Nephron progenitor cell (in vitro differentiated cells): ENCODE measurements around the gene CMTM4.

Experiments used
- DNase-seq: peaks from one replicate; pipeline ENCODE4 v3.0.0; 2021
- H3K27ac Mint-ChIP-seq: 2 replicates; pipeline ENCODE4 v1.8.0; 2021; ENCODE audit warnings: mild to moderate bottlenecking, moderate library complexity, mixed read lengths
- H3K27me3 Mint-ChIP-seq: 2 replicates; pipeline ENCODE4 v1.8.0; 2021; ENCODE audit warnings: mild to moderate bottlenecking, low read depth, mixed read lengths; ENCODE audit not compliant: poor library complexity
- H3K36me3 Mint-ChIP-seq: 2 replicates; pipeline ENCODE4 v1.8.0; 2021; ENCODE audit warnings: low read depth, mixed read lengths
- H3K4me1 Mint-ChIP-seq: 2 replicates; pipeline ENCODE4 v1.8.0; 2021; ENCODE audit warnings: mixed read lengths
- H3K4me3 Mint-ChIP-seq: 2 replicates; pipeline ENCODE4 v1.8.0; 2021; ENCODE audit warnings: mild to moderate bottlenecking, moderate library complexity, mixed read lengths
- H3K9me3 Mint-ChIP-seq: 2 replicates; pipeline ENCODE4 v1.8.0; 2021; ENCODE audit warnings: mild to moderate bottlenecking, moderate library complexity, mixed read lengths
- TF ChIP-seq, protein P1 (sequence below): fragments of 200-600 bp; sonication (generic); IDR thresholded peaks from 2 replicates; pipeline ENCODE4 v1.5.0; 2021; ENCODE audit warnings: antibody characterized with exemption

Gene CMTM4

DNA sequence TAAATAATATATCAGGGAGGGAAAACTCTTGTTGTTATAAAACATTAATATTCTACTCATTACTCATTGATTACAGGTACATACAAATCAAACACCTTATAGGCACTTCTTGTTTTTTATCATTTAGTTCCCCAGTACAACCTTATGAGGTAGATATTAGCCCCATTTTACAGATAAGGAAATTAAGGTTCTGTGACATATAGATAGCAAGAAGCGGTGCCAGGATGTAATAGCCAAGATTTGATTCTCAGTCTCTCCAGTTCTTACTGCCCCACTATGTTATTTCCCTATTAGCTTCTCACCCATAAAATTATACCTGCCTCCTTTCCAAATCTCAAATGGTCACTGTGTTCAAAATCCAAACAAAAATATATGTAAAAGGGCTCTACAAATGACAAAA, 55.2 kb downstream of the CMTM4 start:
- Mint-ChIP-seq H3K4me1 (peaks cover 21% of the 10 kb centered on the region), H3K9me3 (no peaks in the 10 kb centered on the region), H3K4me3 (no peak overlapping the region), H3K36me3 (peaks cover 4% of the 10 kb centered on the region), H3K27ac (no peak overlapping the region), H3K27me3 (peaks cover 10% of the 10 kb centered on the region)
- TF ChIP-seq, protein P1, sequence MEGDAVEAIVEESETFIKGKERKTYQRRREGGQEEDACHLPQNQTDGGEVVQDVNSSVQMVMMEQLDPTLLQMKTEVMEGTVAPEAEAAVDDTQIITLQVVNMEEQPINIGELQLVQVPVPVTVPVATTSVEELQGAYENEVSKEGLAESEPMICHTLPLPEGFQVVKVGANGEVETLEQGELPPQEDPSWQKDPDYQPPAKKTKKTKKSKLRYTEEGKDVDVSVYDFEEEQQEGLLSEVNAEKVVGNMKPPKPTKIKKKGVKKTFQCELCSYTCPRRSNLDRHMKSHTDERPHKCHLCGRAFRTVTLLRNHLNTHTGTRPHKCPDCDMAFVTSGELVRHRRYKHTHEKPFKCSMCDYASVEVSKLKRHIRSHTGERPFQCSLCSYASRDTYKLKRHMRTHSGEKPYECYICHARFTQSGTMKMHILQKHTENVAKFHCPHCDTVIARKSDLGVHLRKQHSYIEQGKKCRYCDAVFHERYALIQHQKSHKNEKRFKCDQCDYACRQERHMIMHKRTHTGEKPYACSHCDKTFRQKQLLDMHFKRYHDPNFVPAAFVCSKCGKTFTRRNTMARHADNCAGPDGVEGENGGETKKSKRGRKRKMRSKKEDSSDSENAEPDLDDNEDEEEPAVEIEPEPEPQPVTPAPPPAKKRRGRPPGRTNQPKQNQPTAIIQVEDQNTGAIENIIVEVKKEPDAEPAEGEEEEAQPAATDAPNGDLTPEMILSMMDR = no peak
- no peak for DNase-seq

DNA sequence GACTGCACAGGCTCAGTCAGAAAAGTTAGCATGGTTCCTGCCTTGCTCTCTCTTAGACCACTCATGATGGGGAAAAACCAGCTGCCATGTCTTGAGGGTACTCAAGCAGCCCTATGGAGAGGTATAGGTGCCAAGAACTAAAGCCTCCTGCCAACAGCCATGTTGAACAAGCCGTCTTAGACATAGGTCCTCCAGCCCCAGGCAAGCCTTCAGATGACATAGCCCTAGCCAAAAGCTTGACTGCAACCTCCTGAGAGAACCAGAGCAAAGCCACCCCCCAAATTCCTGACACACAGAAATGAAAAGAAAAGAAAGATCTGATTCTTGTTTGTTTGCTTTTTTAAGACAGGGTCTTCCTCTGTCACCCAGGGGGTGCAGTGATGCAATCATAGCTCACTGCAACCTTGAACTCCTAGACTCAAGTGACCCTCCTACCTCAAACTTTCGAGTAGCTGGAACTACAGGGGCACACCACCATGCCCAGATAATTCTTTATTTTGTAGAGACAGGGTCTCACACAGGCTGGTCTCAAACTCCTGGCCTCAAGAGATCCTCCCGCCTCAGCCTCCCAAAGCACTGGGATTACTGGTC, 55.7 kb downstream of the CMTM4 start:
- TF ChIP-seq, protein P1 = no peak
- Mint-ChIP-seq H3K27me3 (peaks cover 8% of the 10 kb centered on the region), H3K36me3 (peaks cover 4% of the 10 kb centered on the region), H3K4me1 (peaks cover 25% of the 10 kb centered on the region), H3K27ac (no peak overlapping the region), H3K9me3 (no peaks in the 10 kb centered on the region), H3K4me3 (no peak overlapping the region)
- no peak for DNase-seq

DNA sequence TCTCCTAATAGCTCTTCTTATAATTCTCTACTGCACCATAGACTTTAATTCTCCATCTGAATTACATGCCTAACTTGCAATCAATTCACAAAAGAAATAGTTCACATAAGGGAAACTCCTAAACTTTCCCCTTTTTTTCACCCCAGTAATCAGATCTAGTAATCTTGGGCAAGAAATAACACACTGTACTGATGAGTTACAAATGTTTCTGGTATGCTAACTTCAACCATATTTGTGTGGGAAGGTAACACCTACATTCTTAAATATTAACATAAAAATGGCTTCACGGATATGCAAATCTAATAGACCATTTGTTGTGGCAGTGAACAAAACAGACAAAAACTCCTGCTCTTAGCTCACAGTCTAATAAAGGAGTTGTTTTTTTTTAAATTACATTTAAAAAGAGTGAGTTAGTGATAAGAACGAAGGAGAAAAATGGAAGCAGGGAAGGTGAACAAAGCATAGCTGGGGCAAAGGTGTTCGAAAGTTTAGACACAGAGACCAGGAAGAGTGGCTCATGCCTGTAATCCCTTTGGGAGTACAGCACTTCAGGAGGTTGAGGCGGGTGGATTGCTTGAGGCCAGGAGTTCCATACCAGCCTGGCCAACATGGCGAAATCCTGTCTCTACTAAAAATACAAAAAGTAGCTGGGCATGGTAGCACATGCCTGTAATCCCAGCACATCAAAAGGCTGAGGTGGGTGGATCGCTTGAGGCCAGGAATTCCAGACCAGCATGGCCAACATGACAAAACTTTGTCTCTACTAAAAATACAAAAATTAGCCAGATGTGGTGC, 57.3 kb downstream of the CMTM4 start:
- no peak overlapping the region for H3K4me3 Mint-ChIP-seq
- peaks cover 24% of the 10 kb centered on the region for H3K4me1 Mint-ChIP-seq
- H3K27ac Mint-ChIP-seq = no peak overlapping the region
- no peaks in the 10 kb centered on the region for H3K9me3 Mint-ChIP-seq
- DNase-seq = no peak
- peaks cover 8% of the 10 kb centered on the region for H3K36me3 Mint-ChIP-seq
- peaks cover 5% of the 10 kb centered on the region for H3K27me3 Mint-ChIP-seq
- TF ChIP-seq, protein P1 = no peak

DNA sequence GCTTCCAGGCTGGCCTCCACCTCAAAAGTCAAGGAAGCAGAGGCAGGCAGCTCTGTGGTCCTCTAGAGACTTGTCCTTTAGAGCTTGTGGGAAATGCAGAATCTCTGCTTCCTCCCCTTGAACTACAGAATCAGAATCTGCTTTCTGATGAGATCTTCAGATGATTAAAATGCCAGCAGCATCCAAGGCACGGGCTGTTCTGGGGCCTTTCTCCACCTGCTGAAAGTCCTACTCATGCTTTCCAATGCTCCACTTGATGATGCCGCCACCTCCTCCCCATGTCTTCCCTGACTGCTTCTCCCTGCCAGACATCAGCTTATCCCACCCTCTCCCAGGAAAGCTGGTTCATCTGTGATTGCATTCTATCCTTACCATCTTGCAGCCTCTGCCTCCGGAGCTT, 58.7 kb downstream of the CMTM4 start:
- DNase-seq = no peak
- Mint-ChIP-seq H3K36me3 (peaks cover 13% of the 10 kb centered on the region), H3K27me3 (peaks cover 5% of the 10 kb centered on the region), H3K9me3 (no peaks in the 10 kb centered on the region), H3K4me1 (peaks cover 21% of the 10 kb centered on the region), H3K27ac (peak overlapping the region; percentile 66), H3K4me3 (no peak overlapping the region)
- TF ChIP-seq, protein P1 = no peak

DNA sequence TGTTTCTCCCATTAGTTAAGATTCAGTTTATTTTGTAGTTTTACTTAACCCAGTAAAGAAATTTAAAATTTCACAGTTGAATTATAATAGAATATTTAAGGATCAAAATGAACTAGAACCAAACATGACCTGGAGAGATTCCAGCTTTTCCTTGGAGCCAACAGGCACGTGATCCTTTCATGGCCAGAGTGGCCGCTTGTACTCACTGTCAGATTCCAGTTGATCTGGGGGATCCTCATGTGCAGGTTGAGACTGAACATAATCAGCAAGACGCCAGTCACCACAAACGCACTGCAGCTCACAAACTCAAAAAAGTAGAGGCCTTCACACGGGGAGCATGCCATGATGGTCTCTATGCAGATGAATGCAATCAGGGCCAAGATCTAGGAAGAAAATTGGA, 60.3 kb downstream of the CMTM4 start:
- H3K4me1 Mint-ChIP-seq = peaks cover 21% of the 10 kb centered on the region
- TF ChIP-seq, protein P1 = no peak
- H3K9me3 Mint-ChIP-seq = peaks cover 3% of the 10 kb centered on the region
- H3K27me3 Mint-ChIP-seq = peaks cover 5% of the 10 kb centered on the region
- no peak overlapping the region for H3K4me3 Mint-ChIP-seq
- peaks cover 22% of the 10 kb centered on the region for H3K36me3 Mint-ChIP-seq
- no peak overlapping the region for H3K27ac Mint-ChIP-seq
- DNase-seq = no peak

DNA sequence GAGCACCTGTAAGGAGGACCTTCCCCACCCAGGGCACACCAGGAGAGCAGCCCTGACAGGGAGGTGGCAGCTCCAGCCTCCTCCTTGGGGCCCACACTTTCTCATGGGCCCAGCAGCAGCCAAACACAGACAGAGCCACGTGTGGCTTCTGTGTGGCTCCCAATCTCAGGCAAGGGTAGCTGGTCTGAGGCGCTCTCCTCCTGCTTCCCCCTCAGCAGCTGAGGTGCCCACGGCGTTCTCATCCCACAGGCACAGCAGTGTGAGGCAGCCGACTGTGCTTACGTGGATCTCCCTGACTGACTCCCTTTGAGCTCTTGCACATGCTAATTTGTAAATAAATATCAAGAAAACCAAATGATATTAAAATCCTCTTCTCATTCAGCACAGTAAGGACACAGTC, 61.1 kb downstream of the CMTM4 start:
- H3K27me3 Mint-ChIP-seq = peaks cover 3% of the 10 kb centered on the region
- no peak for DNase-seq
- H3K4me3 Mint-ChIP-seq = no peak overlapping the region
- H3K36me3 Mint-ChIP-seq = peaks cover 22% of the 10 kb centered on the region
- H3K9me3 Mint-ChIP-seq = peaks cover 3% of the 10 kb centered on the region
- TF ChIP-seq, protein P1 = no peak
- H3K4me1 Mint-ChIP-seq = peaks cover 21% of the 10 kb centered on the region
- H3K27ac Mint-ChIP-seq = no peak overlapping the region
